GM18498 (cell line): ENCODE results near the gene INSR.
A peak's percentile ranks its signal among the peaks of the same experiment; 100 is the strongest.
"Not testable (repeated sequence)": the region's sequence is repeated elsewhere in the genome, so short reads cannot be mapped to it uniquely, and the experiment has no call there.

ENCODE experiments used
- ATAC-seq: cut with Tn5 transposase; IDR thresholded peaks from one replicate; pipeline ENCODE4 v1.9.1; 2021; ENCODE audit warnings: mild to moderate bottlenecking, moderate library complexity; ENCODE audit not compliant: unreplicated experiment

Gene INSR

GRCh38 chr19:7293762-7294557, at the start of gene INSR:
Gene INSR, minus strand, starts transcription at chr19:7294414. Its CDS starts 523 bp downstream, at chr19:7293891.
- ATAC-seq = peak; percentile 78

- no peak for ATAC-seq
These were observed 47.9 kb upstream of the INSR start for GRCh38 chr19:7342143-7342542.

DNA sequence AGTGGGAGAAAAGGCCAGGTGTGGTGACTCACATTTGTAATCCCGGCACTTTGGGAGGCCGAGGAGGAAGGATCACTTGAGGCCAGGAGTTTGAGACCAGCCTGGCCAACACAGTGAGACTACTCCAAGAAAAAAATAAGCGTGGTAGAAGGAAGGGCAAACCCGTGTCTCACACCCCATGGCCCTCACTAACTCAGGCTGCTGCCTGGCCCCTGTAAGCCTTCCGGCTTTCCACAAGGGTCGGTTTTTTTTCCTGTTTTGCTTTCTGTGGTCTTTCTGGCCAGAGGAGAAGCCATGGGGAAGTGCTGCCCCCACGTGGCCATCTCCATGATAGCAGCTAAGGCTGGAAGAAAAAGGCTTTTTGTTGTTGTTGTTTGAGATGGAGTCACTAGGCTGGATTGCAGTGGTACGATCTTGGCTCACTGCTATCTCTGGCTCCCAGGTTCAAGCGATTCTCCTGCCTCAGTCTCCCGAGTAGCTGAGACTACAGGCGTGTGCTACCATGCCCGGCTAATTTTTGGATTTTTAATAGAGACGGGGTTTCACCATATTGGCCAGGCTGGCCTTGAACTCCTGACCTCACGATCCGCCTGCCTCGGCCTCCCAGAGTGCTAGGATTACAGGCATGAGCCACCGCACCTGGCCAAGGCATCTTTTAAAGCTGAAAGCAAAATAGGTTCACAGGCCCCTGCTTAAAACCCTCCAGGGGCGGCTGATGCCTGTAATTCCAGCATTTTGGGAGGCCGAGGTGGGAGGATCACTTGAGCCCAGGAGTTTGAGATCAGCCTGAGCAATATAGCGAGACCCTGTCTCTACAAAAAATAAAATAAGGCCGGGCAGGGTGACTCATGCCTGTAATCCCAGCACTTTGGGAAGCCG, 47.0 kb upstream of the INSR start:
- ATAC-seq = no peak

DNA sequence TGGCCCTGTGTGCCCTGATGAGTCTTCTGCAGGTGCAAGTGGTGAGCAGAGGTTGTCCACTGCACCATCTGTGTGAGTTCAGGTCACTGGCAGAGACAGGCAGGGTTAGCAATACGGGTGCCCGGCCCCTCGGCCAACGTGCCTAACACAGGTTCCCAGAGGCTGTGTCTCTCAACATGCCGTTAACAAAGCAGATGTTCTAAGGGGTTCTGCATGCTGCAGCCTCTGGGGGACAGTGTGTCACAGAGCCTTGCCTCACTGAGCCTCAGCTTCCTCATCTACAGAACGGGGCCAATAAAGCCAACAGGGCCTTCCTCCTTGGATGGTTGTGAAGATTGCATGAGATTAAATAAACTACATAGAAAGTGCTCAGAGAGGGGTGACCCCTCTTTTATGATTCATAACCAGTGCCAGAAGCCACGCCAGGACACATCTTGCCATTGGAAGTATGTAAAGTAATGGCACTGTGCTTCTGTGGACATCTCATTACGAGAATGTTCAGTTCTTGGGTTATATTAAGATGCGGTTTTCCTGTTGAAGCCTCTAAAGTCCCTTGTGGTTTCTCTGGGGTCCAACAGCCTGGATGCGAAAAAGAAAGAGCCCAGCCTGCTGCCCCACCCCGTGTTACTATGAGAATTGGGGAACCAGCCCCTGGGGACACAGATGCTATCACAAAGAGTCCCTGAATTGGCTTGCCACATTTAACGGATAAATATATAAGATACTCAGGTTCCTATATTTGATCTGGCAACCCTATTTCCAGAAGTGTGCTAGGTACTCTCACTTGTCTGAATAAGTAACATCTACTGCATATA, 43.4 kb upstream of the INSR start:
- peak; percentile 80 for ATAC-seq

DNA sequence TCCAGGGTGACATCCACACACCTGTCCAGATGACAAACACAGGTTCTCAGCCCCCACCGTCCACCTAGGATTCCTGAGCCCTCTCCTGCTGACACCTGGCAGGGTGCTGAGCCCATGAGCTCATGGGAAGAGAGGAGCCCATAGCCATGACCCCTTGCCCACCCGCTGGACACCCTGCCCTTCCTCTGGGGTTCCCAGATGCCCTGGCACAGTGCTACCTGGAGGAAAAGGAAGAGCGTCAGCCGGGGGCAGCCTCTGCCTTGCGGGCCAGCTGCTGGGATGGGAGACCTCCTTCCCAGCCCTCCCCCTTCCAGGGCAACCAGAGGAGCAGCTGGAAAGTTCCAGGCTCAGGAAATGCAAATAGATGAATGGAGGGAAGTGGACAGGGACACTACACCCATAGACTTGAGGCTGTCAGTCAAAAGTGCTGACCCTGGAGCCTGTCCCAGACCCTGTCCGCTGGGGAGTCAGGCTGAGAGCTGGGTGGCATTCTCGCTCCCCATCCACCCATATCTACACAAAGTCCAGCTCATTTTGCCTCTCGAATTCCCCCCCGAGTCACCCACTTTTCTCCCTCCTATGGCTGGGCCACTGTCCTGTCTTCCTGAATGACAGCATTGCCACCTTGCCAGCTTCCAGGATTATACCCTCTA, 42.2 kb upstream of the INSR start:
- no peak for ATAC-seq

- ATAC-seq = no peak
These were observed 39.2 kb upstream of the INSR start for GRCh38 chr19:7333198-7334118.

DNA sequence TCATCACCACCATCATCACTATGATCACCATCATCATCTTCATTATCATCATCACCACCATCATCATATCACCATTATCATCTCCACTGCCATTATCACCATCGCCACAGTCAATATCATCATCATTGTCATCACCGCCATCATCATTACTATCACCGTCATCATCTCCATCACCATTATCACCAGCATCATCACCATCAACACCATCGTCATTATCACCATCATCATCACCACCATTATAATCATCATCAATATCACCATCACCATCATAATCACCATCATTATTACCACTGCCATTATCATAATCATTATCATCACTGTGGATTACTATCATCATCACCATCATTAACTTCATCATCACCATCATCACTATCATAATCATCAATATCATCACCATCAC, 37.2 kb upstream of the INSR start:
- ATAC-seq = no peak

DNA sequence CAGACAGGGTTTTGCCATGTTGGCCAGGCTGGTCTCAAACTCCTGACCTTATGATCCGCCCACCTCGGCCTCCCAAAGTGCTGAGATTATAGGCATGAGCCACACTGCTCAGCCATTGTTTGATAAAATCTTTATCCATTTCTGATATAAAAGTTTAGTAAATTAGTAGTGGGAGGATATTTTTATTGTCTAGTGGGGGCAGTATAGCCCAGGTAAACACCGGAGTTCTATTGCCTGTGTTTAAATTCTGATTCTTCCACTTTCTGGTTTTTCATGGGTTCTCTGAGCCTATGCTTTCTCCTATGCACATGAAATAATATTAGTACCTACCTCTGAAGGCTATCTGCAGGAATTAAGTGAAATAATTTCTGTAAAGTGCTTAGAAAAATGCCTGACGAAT, 34.4 kb upstream of the INSR start:
- no peak for ATAC-seq

DNA sequence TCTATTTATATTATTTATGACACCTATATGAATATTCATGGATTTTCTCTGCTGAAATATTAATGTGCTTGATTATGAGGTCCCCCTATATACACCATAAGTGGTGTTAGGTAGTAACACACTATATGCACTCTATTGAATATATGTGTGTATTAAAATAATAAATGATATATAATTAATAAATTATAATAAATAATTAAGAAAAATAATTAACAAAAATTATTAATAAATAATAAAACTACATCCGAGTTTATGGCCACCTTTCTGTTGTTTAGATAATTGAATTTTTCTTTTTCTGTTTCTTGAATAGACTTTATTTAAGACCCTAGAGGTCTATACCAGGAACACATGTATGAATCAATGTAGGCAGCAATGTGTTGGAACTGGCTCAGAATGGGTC, 33.6 kb upstream of the INSR start:
- no peak for ATAC-seq

GRCh38 chr19:7326105-7326877, 32.1 kb upstream of the INSR start:
- ATAC-seq = no peak

DNA sequence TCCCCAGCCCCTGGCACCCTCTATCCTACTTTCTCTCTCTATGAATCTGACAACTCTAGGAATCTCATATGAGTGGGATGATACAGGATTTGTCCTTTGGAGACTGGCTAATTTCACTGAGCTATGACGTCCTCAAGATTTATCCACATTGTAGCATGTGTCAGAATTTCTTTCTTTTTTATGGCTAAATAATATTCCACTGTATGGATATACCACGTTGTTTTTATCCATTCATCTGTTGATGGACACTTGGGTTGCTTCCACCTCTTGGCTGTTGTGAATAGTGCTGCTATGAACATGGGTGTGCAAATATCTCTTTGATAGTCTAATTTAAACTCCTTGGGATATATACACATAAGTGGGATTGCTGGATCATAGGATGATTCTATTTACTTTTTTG, 24.0 kb upstream of the INSR start:
- no peak for ATAC-seq

- no peak for ATAC-seq
These were observed 18.6 kb upstream of the INSR start for GRCh38 chr19:7312816-7313215.

DNA sequence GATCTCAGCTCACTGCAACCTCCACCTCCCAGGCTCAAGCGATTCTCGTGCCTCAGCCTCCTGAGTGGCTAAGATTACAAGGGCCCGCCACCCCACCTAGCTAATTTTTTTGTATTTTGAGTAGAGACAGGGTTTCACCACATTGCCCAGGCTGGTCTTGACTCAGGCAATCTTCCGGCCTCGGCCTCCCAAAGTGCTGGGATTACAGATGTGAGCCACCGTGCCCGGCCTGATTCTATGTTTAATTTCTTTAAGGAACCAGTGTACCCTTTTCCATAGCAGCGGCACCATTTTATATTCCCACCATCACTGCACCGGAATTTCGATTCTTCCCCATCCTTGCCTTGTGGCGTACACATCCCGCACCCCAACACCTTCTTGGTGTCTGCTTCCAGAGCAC, 17.7 kb upstream of the INSR start:
- no peak for ATAC-seq

- not testable (repeated sequence) for ATAC-seq
These were observed 14.1 kb upstream of the INSR start for GRCh38 chr19:7308327-7308726.

GRCh38 chr19:7307590-7308218, 13.5 kb upstream of the INSR start:
- ATAC-seq = no peak

DNA sequence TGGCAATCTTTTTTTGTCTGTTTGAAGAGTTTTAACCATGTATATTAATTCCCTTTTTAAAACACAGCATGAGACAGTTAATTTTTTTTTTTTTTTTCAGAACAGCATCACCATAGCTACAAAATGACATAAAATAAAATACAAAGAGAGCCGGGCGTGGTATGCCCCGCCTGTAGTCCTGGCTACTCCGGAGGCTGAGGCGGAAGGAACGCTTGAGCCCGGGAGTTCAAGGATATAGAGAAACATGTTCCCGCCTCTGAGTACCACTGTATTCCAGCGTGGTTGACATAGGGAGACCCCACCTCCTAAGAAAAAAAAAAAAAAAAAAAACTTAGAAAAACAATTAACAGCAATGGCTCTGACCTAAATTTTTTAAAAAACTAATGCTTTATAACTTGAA, 10.0 kb upstream of the INSR start:
- ATAC-seq = no peak

GRCh38 chr19:7303470-7303869, 9.3 kb upstream of the INSR start:
- ATAC-seq = no peak

DNA sequence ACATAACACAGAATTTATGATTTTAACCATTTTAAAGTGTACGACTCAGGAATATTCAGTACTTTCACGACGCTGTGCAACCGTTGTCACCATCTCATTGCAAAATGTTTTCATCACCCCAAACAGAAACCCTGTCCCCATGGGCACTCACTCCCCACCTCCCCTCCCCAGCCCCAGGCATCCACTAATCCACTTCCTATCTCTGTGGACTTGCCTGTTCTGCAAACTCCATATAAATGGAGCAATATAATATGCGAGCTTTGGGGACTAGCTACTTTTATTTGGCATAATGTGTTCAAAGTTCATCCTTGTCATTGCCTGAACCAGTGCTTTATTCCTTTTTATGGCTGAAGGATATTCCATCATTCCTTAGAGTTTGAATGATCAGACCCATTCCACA, 7.3 kb upstream of the INSR start:
- ATAC-seq = no peak
